ENCODE results near the gene MORN3.
"Not testable (repeated sequence)": the region's sequence is repeated elsewhere in the genome, so short reads cannot be mapped to it uniquely, and the experiment has no call there.

MORN3 gene

DNA sequence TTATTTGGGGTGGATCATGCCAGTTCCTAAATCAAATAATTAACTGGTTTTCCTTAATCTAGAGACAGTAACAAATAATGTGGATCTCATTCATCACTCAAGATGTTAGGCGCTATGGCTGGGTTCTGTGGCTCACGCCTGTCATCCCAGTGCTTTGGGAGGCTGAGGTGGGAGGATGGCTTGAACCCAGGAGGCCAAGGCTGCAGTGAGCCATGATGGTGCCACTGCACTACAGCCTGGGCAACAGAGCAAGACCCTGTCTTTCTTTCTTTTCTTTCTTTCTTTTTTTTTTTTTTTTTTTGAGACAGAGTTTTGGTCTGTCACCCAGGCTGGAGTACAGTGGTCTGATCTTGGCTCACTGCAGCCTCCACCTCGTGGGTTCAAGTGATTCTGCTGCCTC is 23.3 kb upstream of the MORN3 start:
- DNase-seq (ENCODE audit: low read depth in 2 of 2): not testable (repeated sequence)

DNA sequence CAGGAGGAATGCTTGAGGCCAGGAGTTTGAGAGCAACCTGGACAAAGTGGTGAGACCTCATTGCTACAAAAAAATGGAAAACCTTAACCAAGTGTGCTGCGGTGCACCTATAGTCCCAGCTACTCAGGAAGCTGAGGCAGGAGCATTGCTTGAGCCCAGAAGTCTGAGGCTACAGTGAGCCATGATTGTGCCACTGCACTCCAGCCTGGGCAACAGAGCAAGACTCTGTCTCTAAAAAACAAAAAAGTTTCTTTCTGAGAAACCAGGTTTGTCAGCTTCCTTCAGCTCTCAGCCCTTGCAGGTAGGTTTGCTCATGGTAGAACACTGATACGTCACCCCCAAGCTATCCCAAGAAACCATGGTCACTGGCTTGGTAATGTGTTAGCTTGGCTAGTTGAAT is 20.0 kb upstream of the MORN3 start:
- DNase-seq (ENCODE audit: low read depth in 2 of 2): no peak

DNA sequence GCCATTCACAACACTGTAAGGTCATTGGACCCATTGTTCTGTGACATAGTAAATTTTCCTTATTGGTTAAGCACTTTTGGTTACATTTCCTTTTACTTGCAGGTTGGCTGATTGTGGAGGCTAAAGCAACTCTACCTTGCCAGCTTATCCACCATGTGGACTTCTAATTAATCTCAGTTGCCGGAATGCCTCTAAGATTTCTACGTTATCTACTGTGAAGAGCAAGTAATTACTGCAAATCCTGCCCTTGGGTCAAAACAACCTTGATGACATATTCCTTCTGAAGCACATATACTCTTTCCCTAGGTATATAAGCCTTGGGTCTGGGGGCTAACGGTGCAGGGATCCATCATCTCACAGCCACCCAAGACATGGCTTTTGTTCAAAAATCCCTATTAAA is 19.5 kb upstream of the MORN3 start:
- DNase-seq (ENCODE audit: low read depth in 2 of 2): no peak

DNA sequence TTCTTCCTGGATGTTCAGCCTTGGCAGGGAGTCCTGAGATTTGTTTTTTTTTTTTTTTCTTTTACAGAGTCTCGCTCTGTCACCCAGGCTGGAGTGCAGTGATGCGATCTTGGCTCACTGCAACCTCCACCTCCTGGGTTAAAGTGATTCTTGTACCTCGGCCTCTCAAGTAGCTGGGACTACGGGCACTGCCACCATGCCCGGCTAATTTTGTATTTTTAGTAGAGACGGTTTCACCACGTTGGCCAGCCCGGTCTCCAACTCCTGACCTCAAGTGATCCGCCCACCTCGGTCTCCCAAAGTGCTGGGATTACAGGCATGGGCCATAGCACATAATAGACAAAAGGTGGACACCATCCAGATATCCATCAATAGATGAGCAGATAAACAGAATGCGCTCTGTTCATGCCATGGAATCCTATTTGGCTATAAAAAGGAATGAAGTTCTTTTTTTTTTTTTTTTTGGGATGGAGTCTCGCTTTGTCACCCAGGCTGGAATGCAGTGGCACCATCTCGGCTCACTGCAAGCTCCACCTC is 10.3 kb upstream of the MORN3 start:
- not testable (repeated sequence) for DNase-seq (ENCODE audit: low read depth in 2 of 2)

DNA sequence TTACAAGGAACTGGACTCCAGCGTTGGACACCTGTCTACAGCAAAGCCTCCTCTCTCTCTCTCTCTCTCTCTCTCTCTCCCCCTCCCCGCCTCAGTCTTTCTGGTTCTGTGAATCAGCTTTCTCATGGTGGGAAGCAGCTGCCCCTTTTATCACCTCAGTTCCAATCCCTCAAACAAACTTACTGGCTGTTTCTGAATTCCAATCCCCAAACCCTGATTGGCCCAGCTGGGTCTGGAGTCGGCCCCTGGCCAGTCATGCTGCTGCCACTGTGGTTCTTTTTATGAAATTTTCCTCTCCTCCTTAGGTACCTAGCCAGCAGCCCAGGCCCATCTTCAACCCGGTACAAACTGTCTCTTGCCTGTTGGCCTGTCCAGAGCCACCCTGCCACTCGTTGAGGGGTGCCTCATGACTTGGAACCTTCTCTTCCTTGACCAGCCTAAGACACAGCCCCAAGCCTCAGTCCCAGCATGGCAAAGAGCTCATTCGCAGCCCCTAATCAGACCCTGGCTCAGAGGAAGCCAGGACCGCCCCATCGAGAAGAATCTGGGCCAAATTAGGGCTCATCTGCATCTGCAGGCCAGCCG is 9.4 kb upstream of the MORN3 start:
- no peak for DNase-seq (ENCODE audit: low read depth in 2 of 2)

DNA sequence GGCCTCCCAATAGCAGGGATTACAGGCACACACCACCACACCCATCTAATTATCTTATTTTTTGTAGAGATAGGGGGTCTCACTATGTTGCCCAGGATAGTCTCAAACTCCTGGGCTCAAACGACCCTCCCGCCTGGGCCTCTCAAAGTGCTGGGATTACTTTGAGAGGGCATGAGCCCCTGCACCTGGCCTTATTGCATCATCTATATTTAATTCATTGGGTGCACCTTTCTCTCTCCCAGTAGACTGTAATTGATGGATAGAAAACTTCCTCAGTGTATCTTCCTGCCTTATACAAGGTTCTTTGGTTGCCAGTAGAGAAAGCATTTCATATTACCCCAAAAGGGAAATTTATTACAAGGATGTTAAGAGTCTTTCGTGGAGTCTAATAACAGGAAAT is 8.9 kb upstream of the MORN3 start:
- no peak for DNase-seq (ENCODE audit: low read depth in 2 of 2)

DNA sequence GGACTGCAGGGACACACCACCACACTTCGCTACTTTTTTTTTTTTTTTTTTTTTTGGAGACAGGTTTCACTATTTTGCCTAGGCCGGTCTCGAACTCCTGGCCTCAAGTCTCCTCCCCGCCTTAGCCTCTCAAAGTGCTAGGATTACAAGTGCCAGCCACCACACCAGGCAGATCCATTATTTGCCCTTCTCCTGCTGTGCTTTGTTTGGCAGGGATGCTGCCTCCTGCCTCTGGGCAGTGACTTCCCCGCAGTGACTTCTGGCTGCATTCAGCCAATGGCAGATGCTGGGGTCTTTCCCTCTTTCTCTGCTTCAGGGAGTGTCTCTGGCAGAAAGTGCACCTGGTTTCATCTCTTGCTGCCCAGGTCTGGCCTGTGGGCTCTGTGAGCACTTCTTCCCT is 6.7 kb upstream of the MORN3 start:
- no peak for DNase-seq (ENCODE audit: low read depth in 2 of 2)

DNA sequence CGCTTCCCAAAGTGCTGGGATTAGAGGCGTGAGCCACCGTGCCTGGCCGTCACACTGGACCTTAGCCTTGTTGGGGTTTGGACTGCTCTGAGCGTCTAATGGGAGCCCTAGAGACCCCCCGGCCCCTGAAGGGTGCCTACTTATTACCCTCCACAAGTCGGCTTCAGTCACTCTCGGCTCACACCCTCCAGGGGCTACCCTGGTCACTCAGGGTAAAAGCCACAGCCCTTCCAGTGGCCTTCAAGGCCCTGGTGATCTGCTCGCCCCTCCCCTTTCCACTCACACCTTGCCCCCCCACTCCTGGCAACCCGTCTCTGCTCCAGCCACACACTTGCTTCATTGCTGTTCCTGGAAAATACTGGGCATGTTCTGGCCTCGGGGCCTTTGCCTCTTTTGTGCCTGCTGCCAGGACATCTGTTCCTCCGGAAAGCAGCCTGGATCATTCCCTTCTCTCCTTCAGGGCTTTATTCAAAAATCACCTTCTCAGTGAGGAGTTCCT is 3.6 kb upstream of the MORN3 start:
- DNase-seq (ENCODE audit: low read depth in 2 of 2): no peak

DNA sequence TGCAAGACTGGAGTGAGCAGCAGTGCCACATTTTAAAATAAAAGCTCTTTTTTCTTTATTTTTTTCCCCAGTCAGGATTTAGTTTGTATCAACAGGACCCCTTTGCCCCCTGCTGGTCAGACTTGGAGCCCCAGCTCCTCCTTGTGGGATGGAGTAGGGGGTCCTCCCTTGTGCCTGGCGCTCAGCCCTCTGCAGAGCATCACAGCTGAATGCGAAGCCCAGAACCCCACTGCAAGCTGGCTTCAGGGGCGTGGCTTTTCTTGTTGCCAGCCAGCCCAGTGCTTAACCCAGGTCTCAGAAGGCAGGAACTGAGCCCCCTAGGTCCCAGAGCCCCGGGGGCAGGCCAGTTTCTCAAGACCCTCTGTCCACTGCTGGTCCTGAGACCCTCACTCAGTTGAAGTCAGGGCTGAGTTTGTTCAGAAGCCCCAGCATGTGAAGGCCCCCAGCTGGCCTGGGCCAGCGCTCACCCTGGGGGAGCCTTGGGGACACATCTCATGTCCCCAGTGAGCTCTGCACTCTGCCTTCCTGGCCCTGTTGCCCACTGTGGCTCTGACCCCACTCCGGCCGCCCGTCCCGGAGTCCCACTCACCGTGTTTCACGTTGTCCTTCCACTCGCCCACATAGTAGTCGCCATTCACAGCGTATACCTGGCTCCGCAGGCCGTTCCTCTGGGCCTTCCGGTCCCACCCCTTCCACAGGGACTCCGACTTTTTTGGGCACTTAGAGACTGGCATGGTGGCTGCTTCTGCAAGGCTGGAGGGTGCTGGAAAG is 519 bp downstream of the MORN3 start:
- peak; percentile 32 to 47 for DNase-seq (ENCODE audit: low read depth in 2 of 2)

DNA sequence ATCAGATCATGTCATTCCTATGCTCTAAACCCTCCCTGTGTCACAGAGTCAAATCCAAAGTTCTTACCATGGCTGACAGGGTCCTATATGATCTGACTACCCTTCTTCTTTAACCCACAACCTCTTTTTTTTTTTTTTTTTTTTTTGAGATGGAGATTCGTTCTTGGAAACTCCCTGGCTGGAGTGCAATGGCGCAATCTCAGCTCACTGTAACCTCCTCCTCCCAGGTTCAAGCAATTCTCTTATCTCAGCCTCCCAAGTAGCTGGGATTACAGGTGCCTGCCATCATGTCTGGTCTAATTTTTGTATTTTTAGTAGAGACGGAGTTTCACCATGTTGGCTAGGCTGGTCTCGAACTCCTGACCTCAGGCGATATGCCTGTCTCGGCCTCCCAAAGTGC is 2.6 kb downstream of the MORN3 start:
- DNase-seq (ENCODE audit: low read depth in 2 of 2): not testable (repeated sequence)

DNA sequence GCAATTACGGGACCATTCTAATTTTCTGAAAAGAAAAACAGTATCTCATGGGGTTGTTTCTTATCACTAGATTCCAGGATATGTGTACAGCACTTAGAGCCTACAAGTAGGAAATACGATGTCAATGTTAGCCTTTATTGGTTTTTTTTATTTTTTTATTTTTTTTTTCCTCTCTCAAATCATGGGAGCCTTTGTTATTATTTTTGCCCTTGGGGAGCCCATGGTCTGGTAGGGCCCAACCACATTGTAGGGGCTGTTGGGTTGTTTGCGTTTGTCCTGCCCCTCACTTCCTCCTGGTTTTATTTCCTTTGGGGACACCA is 5.9 kb downstream of the MORN3 start:
- DNase-seq (ENCODE audit: low read depth in 2 of 2): no peak

DNA sequence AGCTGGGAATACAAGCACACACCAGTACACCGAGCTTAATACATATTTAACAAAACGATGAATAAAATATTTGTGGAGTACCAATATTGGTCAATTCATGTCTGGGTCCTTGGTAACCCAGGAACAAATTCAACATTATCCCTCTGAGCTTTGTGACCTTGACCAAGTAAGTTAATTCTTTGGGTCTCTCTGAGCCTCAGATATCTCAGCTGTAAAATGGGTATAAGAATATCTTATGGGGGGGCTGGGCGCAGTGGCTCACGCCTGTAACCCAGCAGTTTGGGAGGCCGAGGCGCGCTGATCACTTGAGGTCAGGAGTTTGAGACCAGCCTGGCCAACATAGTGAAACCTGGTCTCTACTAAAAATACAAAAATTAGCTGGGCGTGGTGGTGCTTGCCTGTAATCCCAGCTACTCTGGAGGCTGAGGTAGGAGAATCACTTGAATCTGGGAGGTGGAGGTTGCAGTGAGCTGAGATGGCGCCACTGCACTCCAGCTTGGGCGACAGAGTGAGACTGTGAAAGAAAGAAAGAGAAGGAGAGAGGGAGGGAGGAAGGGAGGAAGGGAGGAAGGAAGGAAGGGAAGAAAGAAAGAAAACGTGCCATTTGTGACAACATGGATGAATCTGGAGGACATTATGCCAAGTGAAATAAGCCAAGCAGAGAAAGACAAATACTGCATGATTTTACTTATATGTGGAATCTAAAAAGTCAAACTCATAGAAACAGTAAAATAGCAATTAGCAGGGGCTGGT is 7.9 kb downstream of the MORN3 start:
- not testable (repeated sequence) for DNase-seq (ENCODE audit: low read depth in 2 of 2)

DNA sequence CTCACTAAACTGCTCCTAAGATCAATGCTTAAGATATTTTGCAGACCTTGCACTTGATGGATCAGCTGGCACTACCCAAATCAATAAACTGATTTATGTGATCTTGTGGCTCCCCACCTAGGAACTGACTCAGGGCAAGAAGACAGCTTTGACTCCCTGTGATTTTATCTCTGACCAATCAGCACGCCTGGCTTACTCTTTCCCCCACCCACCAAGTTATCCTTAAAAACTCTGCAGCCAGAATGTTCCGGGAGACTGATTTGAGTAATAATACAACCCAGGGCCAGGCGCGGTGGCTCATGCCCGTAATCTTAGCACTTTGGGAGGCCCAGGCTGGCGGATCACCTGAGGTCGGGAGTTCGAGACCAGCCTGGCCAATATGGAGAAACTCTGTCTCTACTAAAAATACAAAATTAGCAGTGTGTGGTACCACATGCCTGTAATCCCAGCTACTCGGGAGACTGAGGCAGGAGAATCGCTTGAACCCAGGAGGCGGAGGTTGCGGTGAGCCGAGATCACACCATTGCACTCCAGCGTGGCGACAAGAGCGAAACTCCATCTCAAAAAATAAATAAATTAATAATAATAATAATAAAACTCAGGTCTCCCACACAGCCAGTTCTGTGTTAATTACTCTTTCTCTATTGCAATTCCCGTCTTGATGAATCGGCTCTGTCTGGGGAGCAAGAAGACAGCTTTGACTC is 12.0 kb downstream of the MORN3 start:
- no peak for DNase-seq (ENCODE audit: low read depth in 2 of 2)

DNA sequence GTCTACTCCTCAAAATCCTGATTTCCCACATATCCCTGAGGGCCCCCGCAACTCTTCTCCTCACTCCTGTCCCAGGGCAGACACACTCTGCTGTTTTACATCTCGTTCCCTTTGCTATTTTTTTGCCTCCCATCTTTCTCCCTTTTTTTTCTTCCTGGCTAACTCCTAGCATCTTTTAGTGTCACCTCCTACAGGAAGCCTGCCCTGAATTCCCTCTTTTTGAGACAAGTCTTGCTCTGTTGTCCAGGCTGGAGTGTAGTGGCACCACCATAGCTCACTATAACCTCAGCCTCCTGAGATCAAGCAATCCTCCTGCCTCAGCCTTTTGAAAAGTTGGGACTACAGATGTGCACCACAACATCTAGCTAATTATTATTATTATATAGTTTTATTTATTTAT is 13.3 kb downstream of the MORN3 start:
- no peak for DNase-seq (ENCODE audit: low read depth in 2 of 2)

DNA sequence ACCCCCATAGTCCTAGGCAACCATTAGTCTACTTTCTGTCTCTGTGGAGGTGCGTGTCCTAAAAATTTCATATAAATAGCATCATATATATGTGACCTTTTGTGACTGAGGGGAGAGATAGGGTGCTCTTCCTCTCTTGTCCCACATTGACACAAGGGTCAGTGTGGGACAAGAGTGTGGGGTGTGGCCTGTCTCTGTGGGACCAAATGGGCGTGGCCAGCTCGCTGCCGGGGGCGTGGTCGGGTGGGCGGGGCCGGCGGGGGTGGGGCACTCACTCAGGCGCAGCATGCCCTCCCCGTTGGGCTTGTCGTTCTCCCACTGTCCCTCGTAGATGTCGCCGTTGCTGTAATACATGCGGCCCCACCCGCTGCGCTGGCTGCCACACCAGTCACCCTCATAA is 15.5 kb downstream of the MORN3 start:
- DNase-seq (ENCODE audit: low read depth in 2 of 2): no peak

DNA sequence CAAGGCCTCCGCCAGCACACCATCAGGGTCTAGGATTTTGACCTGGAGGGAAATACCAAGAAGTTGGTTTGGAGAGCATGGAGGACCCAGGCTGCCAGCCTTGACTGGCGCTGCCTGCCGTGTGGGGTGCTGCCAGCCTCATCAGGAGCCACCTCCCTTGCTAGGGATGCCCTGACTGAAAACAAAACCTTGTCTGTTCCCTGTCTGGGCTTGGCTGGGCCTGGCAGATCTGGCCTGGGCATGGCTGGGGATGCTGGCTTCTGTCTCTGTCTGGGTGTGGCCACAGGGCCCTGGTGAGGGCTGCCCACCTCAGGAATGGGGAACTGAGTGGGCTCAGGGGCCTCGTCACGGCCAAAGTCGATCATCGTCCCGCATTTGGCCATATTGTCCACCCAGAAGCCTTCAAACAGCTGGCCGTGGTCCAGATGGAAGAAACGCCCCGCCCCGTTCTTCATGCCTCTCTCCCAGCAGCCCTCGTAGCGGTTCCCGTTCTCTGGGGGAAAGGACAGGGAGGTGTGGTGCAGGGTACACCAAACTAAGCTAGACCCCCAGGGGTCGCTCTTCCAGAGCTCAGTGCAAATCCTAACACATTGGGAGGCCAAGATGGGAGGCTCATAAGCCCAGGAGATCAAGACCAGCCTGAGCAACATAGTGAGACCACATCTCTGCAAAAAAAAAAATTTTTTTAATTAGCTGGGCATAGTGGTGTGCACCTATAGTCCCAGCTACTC is 16.5 kb downstream of the MORN3 start:
- no peak for DNase-seq (ENCODE audit: low read depth in 2 of 2)

DNA sequence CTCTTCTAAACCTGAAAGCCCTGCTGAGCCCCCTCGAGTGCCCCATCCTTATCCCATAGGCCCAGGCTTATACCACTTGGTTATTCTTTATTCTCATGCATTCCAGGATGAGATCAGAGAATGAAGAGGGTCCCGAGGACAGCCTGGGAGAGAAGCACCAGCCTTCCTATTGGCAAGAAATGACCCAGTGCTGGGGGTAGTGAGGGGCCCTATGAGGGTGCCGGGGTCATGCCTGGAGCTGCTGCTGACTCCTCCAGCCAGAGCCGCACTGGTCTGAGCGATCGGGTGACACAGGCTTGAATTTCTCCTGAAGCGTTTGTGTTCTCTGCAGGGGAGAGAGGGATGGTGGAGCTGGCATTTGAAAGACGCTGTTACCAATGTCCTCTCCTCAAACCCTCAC is 18.1 kb downstream of the MORN3 start:
- no peak for DNase-seq (ENCODE audit: low read depth in 2 of 2)

DNA sequence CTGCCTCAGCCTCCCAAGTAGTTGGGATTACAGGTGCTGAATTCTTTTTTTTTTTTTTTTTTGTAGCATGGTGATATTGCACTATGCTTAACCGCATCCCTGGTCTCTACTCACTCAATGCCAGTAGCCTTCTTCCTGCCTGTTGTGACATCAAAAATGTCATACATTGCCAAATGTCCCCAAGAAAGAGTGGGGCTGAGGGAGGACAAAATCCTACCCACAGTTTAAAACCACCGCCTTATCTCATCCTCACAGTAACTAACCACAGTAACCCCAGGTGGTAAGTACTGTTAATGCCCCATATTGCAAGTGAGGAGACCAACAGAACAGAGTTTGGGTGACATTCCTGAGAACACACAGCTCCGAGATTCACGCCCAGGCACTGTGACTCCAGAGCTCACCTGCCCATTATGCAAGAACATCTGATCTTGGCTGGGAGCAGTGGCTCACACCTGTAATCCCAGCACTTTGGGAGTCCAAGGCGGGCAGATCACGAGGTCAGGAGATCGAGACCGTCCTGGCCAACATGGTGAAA is 19.6 kb downstream of the MORN3 start:
- DNase-seq (ENCODE audit: low read depth in 2 of 2): no peak

DNA sequence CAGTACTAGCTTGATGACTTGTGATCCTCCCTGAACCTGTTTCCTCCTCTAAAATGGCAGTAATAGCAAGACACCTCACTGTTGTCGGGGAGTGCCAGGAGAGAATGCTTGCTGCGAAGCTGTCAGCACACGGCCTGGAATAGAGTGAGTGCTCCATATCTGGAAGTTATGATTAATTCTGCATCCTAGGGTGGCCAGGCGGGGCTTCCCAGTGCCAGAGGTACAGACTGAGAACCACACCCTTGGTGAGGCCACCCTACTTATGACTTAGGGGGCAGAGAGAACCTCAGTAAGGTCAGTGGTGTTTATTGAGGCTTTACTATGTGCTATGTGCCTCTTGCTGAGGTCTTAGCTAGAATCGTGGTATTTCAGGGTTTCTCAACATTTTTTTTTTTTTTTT is 20.1 kb downstream of the MORN3 start:
- no peak for DNase-seq (ENCODE audit: low read depth in 2 of 2)

DNA sequence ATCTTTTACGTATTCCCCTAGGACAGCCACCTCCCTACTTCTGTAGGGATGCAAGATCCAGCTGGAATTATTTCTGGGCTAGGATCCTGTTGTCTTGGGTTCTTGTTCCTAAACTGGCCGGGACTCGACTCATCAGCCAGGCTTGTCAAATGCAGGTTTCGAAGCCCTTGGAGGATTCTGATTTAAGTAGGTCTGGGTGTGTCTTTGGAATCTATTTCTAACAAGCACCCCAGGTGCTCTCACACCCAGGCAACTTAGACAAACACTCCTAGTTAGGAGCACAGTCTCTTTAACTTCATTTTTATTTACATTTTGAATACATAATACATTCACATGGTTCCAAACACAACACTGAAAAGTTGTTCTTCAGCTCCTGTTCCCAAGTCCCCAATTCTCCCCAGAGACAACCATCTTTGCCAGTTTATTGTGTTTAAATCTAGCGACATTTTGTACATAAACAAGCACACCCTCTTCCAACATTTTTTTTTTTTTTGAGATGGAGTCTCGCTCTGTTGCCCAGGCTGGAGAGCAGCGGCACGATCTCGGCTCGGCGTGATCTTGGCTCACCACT is 20.9 kb downstream of the MORN3 start:
- no peak for DNase-seq (ENCODE audit: low read depth in 2 of 2)

DNA sequence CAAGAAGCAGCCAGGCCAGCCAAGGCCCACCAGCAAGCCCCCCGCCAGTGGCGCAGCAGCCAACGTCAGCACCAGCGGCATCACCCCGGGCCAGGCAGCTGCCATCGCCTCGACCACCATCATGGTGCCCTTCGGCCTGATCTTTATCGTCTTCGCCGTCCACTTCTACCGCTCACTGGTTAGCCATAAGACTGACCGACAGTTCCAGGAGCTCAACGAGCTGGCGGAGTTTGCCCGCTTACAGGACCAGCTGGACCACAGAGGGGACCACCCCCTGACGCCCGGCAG is 28.2 kb downstream of the MORN3 start:
- no peak for DNase-seq (ENCODE audit: low read depth in 2 of 2)
